Measurements from ENCODE around the gene RASA3.

RASA3 gene

DNA sequence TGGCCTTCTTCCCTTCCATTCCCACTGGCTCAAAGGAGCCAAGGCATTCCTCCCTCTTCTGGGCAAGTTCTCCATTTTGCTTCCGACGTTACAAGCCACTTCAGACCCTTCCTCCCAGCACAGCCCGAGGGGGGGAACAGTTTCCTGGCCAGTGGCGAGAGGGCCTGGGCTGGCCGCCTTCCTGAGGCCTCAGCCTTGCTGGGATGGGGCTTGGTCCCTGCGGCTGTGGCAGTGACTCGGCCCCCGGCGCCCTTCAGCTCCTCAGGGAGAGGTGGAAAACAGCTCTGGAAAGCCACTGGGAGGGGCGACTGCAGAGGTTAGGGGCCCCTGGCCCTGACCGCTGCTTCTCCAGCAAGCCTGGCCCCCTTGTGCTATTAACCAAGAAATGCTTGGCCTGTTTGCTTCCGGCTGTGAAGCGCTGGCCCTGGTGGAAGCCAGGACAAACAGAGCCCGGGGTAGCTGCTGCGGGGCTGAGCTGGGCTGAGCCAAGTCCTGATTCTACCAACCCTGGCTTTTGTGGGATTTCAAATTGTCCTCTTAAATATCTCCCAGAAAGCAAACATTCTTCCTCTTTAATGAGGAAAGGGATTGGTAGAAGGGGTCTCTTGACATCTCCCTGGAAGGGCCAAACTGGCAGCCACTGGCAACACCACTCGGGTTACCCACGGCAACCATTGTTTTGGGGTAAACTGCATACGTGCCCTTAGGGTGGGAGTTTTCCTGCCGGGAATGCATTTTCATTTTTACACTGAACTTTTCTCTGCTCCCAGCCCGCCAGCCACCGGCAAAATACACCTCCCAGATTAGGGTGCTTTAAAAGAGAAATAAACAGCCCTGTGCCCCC, 197.2 kb downstream of the RASA3 start:
- DNase-seq (ENCODE audit: low spot score): no peak

DNA sequence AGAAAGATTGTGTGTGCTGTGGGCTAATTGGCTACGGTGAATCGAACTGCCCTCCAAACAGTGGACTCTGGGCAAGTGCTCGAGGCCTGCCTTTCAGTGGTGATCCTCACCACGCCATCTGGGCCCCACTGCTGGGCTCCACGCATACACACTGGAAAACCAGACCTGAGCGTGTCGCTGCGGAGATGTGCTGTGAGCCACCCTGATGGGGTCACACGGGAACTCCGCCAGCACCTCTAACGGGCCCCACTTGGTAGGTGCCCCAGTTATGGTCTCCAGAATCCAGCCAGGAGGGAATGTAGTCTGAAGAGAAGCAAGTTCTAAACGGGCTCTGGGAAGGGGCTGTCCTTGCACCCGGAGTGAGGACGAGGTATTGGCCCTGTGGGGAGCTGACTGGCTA, 197.8 kb downstream of the RASA3 start:
- DNase-seq (ENCODE audit: low spot score): no peak

DNA sequence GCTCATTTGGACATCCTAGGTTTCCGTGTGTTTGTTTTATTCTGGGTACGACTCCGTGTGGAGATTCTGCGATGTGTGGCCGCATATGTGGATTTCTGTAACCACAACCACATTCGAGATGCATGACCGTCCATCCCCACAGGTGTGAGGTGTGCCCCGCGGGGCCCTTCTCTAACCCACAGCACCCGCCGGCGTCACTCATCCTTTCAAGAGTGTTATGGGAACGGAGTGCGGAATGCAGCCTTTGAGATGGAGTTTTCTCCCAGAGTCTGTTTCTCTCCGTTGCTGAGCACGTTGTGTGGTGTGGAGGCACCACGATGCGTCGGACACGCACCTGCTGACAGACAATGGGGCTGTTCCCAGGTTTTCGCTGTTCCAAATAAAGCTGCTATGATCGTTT, 198.5 kb downstream of the RASA3 start:
- DNase-seq (ENCODE audit: low spot score): no peak

DNA sequence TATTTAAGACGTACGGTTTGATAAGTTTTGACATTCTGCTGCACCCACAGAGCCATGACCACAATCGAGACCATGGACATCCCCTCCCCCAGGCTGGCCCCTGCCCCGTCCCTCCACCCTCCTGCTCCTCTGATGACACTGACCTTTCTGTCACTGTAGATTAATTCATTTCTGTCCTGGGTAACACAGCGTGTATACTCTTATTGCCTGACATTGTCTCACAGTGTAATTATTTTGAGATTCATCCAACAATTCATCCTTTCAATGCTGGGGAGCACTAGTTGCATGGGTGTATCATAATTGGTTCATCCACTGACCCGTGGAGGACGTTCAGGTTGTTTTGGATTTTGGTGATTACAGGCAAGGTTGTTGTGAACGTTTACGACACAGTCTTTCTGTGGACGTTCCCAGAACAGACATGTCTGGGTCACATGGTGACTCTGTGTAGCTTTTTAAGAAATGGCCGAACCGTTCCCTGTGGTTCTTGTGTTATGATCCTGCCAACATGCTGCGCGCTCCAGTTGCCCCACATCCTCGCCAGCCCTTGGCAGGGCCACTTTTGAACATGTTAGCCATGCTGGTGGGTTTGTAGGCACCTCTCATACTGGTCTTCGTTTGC, 200.5 kb downstream of the RASA3 start:
- no peak for DNase-seq (ENCODE audit: low spot score)

DNA sequence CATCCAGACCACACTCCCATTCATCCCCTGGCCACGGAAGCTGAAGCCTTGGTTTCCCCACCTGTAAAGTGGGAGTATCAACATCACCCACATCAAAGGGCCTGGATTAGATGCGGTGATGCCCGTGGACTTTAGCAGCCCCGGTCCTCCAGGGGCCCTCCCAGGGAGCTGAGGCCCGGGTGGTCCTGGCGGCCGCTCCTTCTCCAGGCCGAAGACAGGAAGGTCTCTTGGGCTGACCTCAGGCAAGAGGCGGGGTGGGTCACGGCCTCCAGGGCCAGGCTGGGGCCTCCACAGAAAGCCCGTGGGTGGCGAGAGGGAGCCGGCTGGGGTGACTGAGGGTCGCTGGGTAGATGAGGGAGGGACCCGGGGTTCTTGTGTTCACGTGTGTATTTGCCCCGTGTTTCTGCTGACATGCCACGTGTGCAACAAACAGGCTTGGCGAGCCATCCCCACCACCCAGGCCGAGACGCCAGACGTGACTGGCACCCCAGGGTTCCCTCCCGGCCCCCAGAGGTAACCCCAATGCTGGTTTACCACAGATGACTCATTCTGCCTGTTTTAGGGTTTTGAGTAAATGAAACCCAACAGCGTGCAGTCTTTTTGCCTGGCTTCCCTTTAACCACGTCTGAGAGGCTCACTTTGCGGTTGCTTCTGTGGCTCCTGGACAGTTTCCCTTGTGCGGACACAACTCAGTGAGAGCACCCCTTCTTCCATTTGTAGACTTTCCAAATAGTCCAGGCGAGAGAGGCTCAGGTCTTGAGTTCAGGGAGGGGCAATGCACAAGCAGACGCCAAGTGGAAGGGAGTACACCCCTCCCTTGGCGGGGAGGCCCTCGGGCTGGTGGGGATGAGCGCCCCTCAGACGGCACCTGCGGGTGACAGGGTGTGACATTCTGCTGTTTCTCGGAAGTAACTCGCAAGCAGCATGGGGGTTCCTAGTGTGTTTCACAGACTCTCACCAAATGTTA, 201.5 kb downstream of the RASA3 start:
- DNase-seq (ENCODE audit: low spot score): no peak

DNA sequence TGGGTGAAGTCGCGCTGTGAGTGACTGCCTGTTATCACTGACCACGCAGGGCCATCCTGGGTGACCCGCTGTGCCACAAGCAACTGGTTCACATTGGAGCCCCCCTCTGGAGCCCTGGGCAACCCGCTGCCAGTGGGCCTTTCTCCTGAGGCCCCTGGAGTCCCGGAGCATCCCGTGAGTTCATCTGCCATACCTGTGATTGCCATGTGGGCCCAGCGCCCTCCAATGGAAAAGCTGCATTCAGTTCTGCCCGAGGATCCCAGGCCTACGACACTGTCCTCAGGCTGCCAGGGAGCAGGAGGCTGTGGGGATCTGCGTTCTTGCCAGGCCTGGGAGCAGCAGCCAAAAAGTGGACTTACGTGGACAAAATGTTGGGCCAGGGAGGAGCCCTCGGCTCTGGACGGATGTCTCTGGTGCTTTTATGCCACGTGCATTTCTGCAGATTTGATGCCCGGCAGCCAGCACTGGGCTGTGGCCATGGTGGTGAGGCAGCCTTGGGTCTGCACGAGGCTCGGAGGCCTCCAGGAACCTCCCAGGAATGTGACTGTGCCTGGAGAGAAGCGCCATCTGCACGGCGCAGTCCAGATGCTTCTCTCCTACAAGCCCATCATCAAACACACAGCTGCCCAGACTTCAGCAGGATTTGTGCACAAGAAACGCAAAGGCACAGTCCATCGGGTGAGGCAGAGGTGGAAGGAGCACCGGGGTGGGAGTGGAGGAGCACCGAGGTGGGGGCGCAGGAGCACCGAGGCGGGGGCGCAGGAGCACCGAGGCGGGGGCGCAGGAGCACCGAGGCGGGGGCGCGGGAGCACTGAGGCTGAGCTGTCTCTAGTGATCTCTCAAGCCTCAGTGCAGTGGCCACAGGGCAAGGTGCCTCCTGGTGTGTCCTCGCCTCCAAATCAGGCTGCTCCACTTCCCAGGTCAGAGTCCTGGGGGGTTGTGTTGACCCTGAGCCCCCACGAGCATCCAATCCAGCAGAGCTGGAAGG, 202.5 kb downstream of the RASA3 start:
- DNase-seq (ENCODE audit: low spot score): no peak

DNA sequence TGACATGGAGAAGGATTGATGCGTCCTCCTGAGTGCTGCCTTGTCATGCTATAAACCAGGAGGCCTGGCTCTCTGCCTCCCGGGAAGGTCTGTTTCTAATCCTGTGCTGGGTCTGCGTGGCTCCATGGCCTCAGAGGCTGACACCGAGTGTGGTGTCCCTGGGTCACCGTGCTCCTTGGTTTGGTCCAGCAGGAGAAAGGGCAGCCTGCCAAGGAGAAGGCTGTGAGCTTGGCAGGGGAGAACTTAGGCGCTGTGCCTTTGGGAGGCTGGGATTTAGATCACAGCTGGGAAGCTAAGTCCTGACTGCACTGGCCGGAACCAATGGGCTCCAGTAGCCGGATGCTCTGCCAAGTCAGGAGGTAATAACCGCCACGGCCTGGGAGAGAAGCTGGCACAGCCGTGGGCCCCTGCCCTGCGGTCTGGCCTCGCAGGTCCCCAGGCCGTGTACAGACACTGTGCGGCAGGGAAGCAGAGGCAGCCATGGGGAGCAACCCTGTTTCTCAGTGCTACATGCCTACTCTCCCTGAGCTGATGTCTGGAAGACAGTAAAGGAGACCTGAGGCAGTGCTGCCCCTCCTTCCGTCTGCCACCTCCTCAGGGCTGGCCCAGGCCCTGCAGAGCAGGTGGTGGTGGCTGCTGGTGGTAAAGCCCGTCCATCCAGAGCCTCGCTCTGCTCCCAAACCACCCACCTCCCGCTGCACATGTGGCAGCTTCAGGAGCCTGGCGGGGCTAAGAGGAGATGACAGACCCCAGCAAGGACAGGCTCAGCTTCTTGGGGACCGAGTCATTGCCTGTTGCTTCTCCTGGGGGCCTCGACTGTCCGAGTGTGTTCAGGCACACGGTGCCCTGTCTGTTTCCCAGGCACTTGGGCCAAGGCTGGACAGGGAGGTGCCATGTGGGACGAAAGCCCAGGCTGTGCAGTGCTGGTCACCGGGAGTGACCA, 203.5 kb downstream of the RASA3 start:
- DNase-seq (ENCODE audit: low spot score): peak; percentile 66

All from globus pallidus (tissue), 1 donor.